WTC11 (cell line): ENCODE measurements around the gene ROMO1. TPM values are rescaled to one million over a fixed set of nuclear protein-coding genes. Genes with fewer than 3 reads are reported as not detected.

Experiments used
- ATAC-seq: fragments of 200-7000 bp; cut with Tn5 transposase; 2 replicates; pipeline ENCODE4 v1.10.0; 2021; ENCODE audit warnings: mild to moderate bottlenecking, moderate library complexity
- CTCF ChIA-PET: fragments of 300-600 bp; sonication (Branson Sonifier 250); formaldehyde crosslinking; loops from one replicate; lab custom pipeline; 2021; ENCODE audit warnings: antibody characterized with exemption; lab: Charles Lee
- POLR2A ChIA-PET: fragments of 350-600 bp; sonication (Branson Sonifier 250); formaldehyde crosslinking; loops from one replicate; lab custom pipeline; 2021; ENCODE audit warnings: antibody characterized with exemption; lab: Charles Lee
- DNase-seq: peaks from one replicate; pipeline ENCODE4 v3.0.0; 2021; ENCODE audit warnings: low spot score
- H3K27ac Mint-ChIP-seq: 2 replicates; pipeline ENCODE4 v1.8.0; 2021; ENCODE audit warnings: mixed read lengths
- H3K27me3 Mint-ChIP-seq: 2 replicates; pipeline ENCODE4 v1.8.0; 2021; ENCODE audit warnings: low read depth, mild to moderate bottlenecking, moderate library complexity, mixed read lengths
- H3K36me3 Mint-ChIP-seq: 2 replicates; pipeline ENCODE4 v1.8.0; 2021; ENCODE audit warnings: mixed read lengths
- H3K4me1 Mint-ChIP-seq: 2 replicates; pipeline ENCODE4 v1.8.0; 2022; ENCODE audit warnings: mixed read lengths
- H3K4me3 Mint-ChIP-seq: 2 replicates; pipeline ENCODE4 v1.8.0; 2021; ENCODE audit warnings: mild to moderate bottlenecking, moderate library complexity, mixed read lengths
- H3K9me3 Mint-ChIP-seq: 2 replicates; pipeline ENCODE4 v1.8.0; 2021; ENCODE audit warnings: mixed read lengths
- EMX1 ChIP-seq: fragments of 250-450 bp; sonication (Bioruptor Pico); IDR thresholded peaks from 2 replicates; pipeline ENCODE4 v1.8.0; 2021; ENCODE audit warnings: mild to moderate bottlenecking
- IRF2 ChIP-seq: sonication (generic); formaldehyde crosslinking; IDR thresholded peaks from 2 replicates; pipeline ENCODE4 v1.8.0; 2022; ENCODE audit warnings: low read depth, missing genetic modification reagents, borderline replicate concordance
- MYBL2 ChIP-seq: sonication (generic); formaldehyde crosslinking; IDR thresholded peaks from 2 replicates; pipeline ENCODE4 v1.8.1; 2023; ENCODE audit warnings: mild to moderate bottlenecking, moderate library complexity, missing genetic modification reagents
- PREB ChIP-seq: sonication (generic); formaldehyde crosslinking; IDR thresholded peaks from 2 replicates; pipeline ENCODE4 v1.8.1; 2022; ENCODE audit warnings: mild to moderate bottlenecking, missing genetic modification reagents, moderate library complexity, borderline replicate concordance
- PRRX2 ChIP-seq: fragments of 250-450 bp; sonication (Bioruptor Pico); IDR thresholded peaks from 2 replicates; pipeline ENCODE4 v1.8.0; 2021; ENCODE audit warnings: mild to moderate bottlenecking
- RORB ChIP-seq: fragments of 250-450 bp; sonication (Bioruptor Pico); IDR thresholded peaks from 2 replicates; pipeline ENCODE4 v1.9.0; 2021; ENCODE audit warnings: mild to moderate bottlenecking
- TEAD4 ChIP-seq: sonication (generic); formaldehyde crosslinking; IDR thresholded peaks from 2 replicates; pipeline ENCODE4 v1.8.0; 2022; ENCODE audit warnings: mild to moderate bottlenecking, missing genetic modification reagents
- ZBTB21 ChIP-seq: sonication (generic); formaldehyde crosslinking; IDR thresholded peaks from 2 replicates; pipeline ENCODE4 v1.8.1; 2023; ENCODE audit warnings: mild to moderate bottlenecking, missing genetic modification reagents, borderline replicate concordance
- ZNF317 ChIP-seq: sonication (generic); formaldehyde crosslinking; IDR thresholded peaks from 2 replicates; pipeline ENCODE4 v1.8.1; 2023; ENCODE audit warnings: low read depth, mild to moderate bottlenecking, moderate library complexity, missing genetic modification reagents, borderline replicate concordance
- ZNF416 ChIP-seq: fragments of 250-450 bp; sonication (Bioruptor Pico); IDR thresholded peaks from 2 replicates; pipeline ENCODE4 v1.9.0; 2021; ENCODE audit warnings: mild to moderate bottlenecking, inconsistent platforms
- ZNF425 ChIP-seq: fragments of 250-450 bp; sonication (Bioruptor Pico); conservative IDR thresholded peaks from 2 replicates; pipeline ENCODE4 v1.9.0; 2021; ENCODE audit warnings: mild to moderate bottlenecking
- ZNF671 ChIP-seq: fragments of 250-450 bp; sonication (Bioruptor Pico); IDR thresholded peaks from 2 replicates; pipeline ENCODE4 v1.8.0; 2021; ENCODE audit warnings: mild to moderate bottlenecking
- total RNA-seq: library from RNA; stranded (reverse); gene quantifications from 3 replicates; pipeline ENCODE4 v1.2.3, GENCODE V29; 2021
- TF ChIP-seq, protein P1 (sequence below): fragments of 250-450 bp; sonication (Bioruptor Pico); IDR thresholded peaks from 2 replicates; pipeline ENCODE4 v1.9.0; 2021; ENCODE audit warnings: mild to moderate bottlenecking
- TF ChIP-seq, protein P2 (sequence below): fragments of 250-450 bp; sonication (Bioruptor Pico); IDR thresholded peaks from 2 replicates; pipeline ENCODE4 v1.8.0; 2021; ENCODE audit warnings: mild to moderate bottlenecking

Gene ROMO1
- total RNA-seq, 1 experiment from 2014 or later = 213 TPM

DNA sequence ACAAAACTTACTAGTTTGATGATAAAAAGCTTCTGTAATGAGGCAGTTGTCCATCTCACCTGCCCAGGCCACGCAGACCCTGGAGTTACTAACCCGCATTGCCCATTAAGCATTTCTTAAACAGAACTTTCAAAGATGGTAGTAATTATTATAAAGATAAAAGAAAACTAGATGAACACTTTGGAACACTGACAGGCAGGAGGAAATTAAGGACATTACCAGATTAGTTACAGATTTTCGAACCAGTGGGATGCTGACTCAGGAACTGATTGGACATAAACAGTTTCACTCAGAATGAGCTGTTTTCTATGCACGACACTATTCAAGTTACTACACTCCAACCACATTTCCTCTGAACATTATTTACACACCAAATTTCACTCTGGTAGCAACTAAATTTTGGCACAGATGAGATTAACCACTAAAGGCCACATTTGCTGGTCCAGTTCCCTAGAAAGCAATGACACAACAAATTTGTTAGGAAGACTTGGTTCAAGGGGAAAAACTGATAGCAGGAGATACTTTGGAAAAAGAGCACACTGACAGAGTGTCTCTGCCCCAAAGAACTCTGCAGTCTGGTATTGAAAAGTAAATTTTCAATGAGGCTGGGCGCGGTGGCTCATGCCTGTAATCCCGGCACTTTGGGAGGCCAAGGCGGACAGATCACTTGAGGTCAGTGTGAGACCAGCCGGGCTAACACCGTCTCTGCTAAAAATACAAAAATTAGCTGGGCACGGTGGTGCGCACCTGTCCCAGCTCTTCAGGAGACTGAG, 3.0 kb downstream of the ROMO1 start:
- Mint-ChIP-seq H3K27me3 (no peaks in the 10 kb centered on the region), H3K36me3 (peaks cover 37% of the 10 kb centered on the region), H3K4me1 (peaks cover 19% of the 10 kb centered on the region), H3K27ac (peak overlapping the region; percentile 68; the same call in 1 of the 2 replicates), H3K9me3 (no peaks in the 10 kb centered on the region), H3K4me3 (no peak overlapping the region)
- ATAC-seq (no peak), DNase-seq (no peak)
- ChIA-PET POLR2A (interaction anchor here (0.6 to 1.8 kb wide), 5 partner anchors 18 to 252 kb away, joined by 3 to 5 read pairs (median 3); partner anchors contain the start of genes CPNE1, RBM12, RBM39 and SCAND1), CTCF (interaction anchor here (0.8 kb wide), 1 partner anchor 252 kb away, joined by 4 read pairs; the partner anchor contains the start of gene SCAND1)
- TF ChIP-seq EMX1 (CRISPR knock-in tag) (0 out of 2 replicates have a peak, but pooled peaks have one; percentile 46), TEAD4 (CRISPR knock-in tag) (no peak), ZNF416 (CRISPR knock-in tag) (peak; percentile 26; the same call in 1 of the 2 replicates), ZNF317 (CRISPR knock-in tag) (no peak), ZBTB21 (CRISPR knock-in tag) (no peak), PREB (CRISPR knock-in tag) (0 out of 2 replicates have a peak, but pooled peaks have one; percentile 26), PRRX2 (CRISPR knock-in tag) (peak; percentile 13; the same call in 1 of the 2 replicates), IRF2 (CRISPR knock-in tag) (no peak), MYBL2 (no peak)
- TF ChIP-seq, protein P1, sequence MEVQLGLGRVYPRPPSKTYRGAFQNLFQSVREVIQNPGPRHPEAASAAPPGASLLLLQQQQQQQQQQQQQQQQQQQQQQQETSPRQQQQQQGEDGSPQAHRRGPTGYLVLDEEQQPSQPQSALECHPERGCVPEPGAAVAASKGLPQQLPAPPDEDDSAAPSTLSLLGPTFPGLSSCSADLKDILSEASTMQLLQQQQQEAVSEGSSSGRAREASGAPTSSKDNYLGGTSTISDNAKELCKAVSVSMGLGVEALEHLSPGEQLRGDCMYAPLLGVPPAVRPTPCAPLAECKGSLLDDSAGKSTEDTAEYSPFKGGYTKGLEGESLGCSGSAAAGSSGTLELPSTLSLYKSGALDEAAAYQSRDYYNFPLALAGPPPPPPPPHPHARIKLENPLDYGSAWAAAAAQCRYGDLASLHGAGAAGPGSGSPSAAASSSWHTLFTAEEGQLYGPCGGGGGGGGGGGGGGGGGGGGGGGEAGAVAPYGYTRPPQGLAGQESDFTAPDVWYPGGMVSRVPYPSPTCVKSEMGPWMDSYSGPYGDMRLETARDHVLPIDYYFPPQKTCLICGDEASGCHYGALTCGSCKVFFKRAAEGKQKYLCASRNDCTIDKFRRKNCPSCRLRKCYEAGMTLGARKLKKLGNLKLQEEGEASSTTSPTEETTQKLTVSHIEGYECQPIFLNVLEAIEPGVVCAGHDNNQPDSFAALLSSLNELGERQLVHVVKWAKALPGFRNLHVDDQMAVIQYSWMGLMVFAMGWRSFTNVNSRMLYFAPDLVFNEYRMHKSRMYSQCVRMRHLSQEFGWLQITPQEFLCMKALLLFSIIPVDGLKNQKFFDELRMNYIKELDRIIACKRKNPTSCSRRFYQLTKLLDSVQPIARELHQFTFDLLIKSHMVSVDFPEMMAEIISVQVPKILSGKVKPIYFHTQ = peak; percentile 49; the same call in 1 of the 2 replicates

DNA sequence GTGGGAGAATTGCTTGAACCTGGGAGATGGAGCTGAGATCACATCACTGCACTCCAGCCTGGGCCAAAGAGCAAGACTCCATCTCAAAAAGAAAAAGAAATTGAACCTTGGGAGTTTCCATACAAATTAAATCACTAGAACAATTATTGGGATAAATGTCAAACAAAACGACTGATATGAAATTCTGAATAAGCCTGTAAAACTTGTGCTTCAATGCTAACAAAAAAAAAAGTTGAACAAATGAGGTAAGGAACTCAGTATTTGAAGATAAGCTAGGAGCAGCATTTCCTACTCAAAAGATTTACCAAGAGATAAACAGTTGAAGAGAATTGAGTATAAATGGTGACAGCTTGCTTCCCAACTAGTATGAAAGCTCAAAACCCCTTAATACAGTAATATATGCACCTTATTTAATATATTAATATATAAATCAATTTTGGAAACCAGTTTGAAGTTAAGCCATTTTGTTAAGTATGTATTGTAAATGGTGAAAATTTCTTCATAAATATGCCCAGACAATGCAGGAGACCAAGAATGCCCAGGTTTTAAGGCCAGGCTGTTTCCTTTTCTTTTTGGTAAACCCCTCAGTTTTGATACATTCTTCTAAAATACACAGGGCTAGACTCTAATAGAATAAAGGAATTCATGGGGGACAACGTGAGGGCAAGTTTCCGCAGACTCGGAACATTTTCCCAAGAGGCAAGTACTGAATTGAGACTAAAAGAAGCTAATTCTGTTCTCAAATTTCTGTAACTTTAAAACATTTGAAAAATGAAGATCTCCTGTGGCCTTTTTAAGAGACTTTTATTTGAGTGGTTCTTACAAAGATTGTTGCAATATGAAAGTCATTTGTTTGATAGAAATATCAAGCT, 3.9 kb downstream of the ROMO1 start:
- H3K27ac Mint-ChIP-seq = 0 out of 2 replicates have a peak overlapping the region, but pooled peaks have one; percentile 68
- TF ChIP-seq ZNF425 (CRISPR knock-in tag) = peak; percentile 36; the same call in 1 of the 2 replicates
- no peak for TF ChIP-seq RORB
- TF ChIP-seq, protein P2, sequence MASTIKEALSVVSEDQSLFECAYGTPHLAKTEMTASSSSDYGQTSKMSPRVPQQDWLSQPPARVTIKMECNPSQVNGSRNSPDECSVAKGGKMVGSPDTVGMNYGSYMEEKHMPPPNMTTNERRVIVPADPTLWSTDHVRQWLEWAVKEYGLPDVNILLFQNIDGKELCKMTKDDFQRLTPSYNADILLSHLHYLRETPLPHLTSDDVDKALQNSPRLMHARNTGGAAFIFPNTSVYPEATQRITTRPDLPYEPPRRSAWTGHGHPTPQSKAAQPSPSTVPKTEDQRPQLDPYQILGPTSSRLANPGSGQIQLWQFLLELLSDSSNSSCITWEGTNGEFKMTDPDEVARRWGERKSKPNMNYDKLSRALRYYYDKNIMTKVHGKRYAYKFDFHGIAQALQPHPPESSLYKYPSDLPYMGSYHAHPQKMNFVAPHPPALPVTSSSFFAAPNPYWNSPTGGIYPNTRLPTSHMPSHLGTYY (CRISPR knock-in tag) = peak; percentile 17; the same call in 1 of the 2 replicates
- TF ChIP-seq, protein P1 = 0 out of 2 replicates have a peak, but pooled peaks have one; percentile 3
- peak; percentile 60; the same call in 1 of the 2 replicates for TF ChIP-seq ZNF671 (CRISPR knock-in tag)
- POLR2A ChIA-PET = interaction anchor here (0.6 to 1.8 kb wide), 2 partner anchors 39 kb away, joined by 3 to 4 read pairs; partner anchors contain the start of genes CPNE1, RBM12 and RBM39
- H3K4me1 Mint-ChIP-seq = peaks cover 12% of the 10 kb centered on the region
- peaks cover 41% of the 10 kb centered on the region for H3K36me3 Mint-ChIP-seq
- ATAC-seq = no peak
- no peak overlapping the region for H3K4me3 Mint-ChIP-seq
- H3K27me3 Mint-ChIP-seq = no peaks in the 10 kb centered on the region
- H3K9me3 Mint-ChIP-seq = no peaks in the 10 kb centered on the region
- DNase-seq = no peak
- CTCF ChIA-PET = no interaction called here
